Effector CD8-positive, alpha-beta T cell (primary cell): ENCODE results near the gene NLK.
"Not testable (repeated sequence)": the region's sequence is repeated elsewhere in the genome, so short reads cannot be mapped to it uniquely, and the experiment has no call there.

Source experiments
- DNase-seq: peaks from one replicate; lab custom pipeline; 2025; lab: John Stamatoyannopoulos, UW

The NLK gene

GRCh38 chr17:28231624-28232023 is 189.1 kb downstream of the NLK start:
- DNase-seq: not testable (repeated sequence)

GRCh38 chr17:28232966-28233870 is 190.7 kb downstream of the NLK start:
- DNase-seq: not testable (repeated sequence)

- not testable (repeated sequence) for DNase-seq
These were observed 191.7 kb downstream of the NLK start for GRCh38 chr17:28233872-28234856.

- DNase-seq: not testable (repeated sequence)
These were observed 192.7 kb downstream of the NLK start for GRCh38 chr17:28235066-28235700.

- not testable (repeated sequence) for DNase-seq
These were observed 193.7 kb downstream of the NLK start for GRCh38 chr17:28236033-28236653.

GRCh38 chr17:28238547-28239270 is 196.2 kb downstream of the NLK start:
- not testable (repeated sequence) for DNase-seq

- no peak for DNase-seq
These were observed 196.8 kb downstream of the NLK start for GRCh38 chr17:28239271-28239624.

GRCh38 chr17:28240688-28241340 is 198.3 kb downstream of the NLK start:
- no peak for DNase-seq

GRCh38 chr17:28242791-28243190 is 200.3 kb downstream of the NLK start:
- no peak for DNase-seq

GRCh38 chr17:28243268-28243667 is 200.8 kb downstream of the NLK start:
- not testable (repeated sequence) for DNase-seq

GRCh38 chr17:28244446-28244845 is 202.0 kb downstream of the NLK start:
- DNase-seq: no peak
